ENCODE results near the gene ZMYM2.
"Not testable (repeated sequence)": the region's sequence is repeated elsewhere in the genome, so short reads cannot be mapped to it uniquely, and the experiment has no call there.

The ZMYM2 gene

GRCh38 chr13:19982447-19983043 lies 24.0 kb downstream of the ZMYM2 start:
- no peak for DNase-seq

DNA sequence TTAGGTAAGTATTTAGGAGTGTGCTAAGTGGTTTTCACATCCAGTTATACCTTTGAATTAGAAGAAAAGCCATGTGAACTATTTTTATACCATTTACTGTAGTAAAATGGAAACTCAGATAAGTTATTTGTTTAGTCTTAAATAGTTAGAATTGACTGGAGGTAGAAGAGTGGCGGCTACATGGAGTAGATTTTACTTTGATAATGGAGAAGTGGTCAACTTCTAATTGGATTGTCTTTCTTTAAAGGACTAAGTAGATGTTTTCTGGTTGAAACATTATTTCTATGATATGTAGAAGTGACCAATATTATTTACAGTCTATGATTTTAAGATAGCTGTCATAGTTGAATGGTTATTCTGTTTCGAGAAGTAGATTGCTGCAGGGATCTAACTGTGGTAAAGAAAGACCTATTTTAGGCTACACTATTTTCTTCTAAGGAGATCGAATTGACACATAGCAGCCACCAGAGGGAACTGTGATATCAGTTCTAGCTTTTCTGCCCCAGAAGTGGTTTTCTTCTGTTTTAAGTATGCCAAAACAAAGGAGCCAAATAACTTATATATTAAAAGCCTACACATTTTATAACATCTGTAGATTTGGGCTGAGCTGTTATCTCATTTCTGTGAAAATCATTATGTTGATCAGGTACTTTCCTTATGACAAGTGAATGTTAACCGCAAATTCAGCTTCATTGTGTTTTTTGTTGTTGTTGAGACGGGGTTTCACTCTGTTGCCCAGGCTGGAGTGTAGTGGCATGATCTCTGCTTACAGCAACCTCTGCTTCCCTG lies 26.1 kb downstream of the ZMYM2 start:
- no peak for DNase-seq

DNA sequence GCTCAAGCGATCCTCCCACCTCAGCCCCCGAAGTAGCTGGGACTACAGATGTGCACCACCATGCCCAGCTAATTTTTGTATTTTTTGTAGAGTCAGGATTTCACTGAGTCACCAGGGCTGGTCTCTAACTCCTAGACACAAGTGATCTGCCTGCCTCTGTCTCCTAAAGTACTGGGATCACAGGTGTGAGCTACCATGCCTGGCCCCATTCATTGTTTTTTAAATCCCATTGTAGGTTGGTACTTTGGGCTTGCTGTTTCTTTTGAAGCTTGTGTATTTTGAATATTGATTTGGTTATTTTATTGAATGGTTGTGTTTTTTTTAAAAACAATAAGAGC lies 26.7 kb downstream of the ZMYM2 start:
- no peak for DNase-seq

DNA sequence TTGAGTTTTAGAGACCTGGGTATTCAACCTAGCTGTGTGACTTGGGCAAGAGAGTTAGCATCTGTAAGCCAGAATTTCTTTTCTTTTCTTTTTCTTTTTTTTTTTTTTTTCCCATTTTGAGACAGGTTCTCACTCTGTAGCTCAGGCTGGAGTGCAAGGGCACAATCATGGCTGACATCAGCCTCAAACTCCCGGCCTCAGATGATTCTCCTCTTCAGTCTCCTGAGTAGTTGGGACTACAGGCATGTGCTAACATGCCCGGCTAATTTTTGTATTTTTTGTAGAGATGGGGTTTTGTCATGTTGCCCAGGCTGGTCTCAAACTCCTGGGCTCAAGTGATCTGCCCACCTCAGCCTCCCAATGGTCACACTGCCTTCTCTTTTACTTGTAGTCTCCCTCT lies 33.0 kb downstream of the ZMYM2 start:
- DNase-seq = no peak

GRCh38 chr13:19993024-19993423 lies 34.5 kb downstream of the ZMYM2 start:
- no peak for DNase-seq

DNA sequence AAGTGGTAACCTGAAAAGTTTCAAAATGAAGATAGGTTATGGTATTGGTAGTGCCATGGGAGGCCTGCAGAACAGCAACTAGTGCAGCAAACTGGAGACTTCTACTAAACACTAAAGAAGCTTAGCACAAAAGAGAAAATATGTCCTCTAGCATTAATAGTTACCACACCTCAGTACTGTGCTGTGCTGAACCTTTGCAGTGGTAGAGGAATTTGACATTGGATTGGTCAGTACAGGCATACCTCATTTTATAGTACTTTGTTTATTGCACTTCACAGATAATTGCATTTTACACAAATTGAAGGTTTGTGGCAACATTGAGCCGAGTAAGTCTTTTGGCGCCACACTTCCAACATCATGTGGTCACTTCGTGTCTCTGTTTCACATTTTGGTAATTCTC lies 40.4 kb downstream of the ZMYM2 start:
- DNase-seq = no peak

DNA sequence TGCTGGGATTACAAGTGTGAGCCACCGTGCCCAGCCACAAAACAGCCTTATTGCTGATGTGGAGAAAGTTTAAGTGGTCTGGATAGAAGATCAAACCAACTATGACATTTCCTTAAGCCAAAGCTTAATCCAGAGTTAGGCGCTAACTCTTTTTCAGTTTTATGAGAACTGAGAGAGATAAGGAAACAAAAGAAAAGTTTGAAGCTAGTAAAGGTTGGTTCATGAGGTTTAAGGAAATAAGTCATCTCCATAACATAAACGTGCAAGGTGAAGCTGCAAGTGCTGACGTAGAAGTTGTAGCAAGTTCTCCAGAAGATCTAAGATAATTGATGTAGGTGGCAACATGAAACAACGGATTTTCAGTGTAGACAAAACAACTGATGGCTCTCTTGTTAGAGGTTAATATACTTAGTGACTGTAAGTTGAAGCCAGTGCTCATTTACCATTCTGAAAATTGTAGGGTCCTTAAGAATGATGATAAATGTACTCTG lies 41.6 kb downstream of the ZMYM2 start:
- no peak for DNase-seq

DNA sequence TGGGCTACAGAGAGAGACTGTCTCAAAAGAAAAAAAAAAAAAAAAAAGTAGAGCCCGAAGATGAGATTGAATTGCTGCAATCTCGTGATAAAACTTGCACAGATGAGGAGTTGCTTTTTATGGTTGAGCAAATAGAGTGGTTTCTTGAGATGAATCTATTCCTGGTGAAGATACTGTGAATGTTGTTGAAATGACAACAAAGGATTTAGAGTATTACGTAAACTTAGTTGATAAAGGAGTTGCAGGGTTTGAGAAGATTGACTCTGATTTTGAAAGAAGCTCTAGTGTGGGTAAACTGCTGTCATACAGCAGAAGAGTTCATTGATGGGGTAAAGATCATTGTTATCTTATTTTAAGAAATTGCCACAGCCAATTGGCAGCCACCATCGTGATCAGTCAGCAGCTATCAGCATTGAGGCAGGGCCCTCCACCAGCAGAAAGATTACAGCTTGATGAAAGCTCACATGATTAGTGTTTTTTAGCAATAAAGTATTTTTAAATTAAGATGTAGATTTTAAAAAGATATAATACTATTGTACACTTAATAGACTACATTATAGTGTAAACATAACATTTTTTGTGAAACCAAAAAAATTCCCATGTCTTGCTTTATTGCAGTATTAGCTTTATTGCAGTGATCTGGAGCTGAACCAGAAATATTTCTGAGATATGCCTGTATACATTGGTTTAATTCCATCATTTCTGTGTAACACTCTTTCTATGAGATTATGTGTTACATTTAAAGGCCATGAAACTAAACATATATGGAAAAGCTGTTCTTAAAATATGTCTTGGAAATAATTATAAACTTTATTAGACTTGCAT lies 43.1 kb downstream of the ZMYM2 start:
- DNase-seq = no peak

GRCh38 chr13:20002787-20003186 lies 44.3 kb downstream of the ZMYM2 start:
- DNase-seq = no peak

- DNase-seq = no peak
Observed at GRCh38 chr13:20006206-20006605, 47.7 kb downstream of the ZMYM2 start.

DNA sequence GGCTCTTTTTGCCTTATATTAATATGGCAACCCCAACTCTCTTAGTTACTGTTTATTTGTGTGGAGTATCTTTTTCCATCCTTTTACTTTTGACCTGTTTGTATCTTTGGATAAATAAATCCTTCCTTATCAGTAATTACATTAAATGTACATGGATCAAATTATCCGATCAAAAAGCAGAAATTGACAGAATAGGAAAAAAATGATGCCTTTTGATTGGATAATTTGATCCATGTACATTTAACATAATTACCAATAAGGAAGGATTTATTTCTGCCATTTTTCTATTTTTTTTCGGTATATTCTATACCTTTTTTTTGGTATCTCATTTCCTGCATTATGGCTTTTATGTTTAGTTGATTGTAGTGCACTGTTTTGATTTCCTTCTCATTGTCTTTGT lies 57.2 kb downstream of the ZMYM2 start:
- no peak for DNase-seq

GRCh38 chr13:20016649-20017364 lies 58.3 kb downstream of the ZMYM2 start:
- no peak for DNase-seq

- no peak for DNase-seq
Observed at GRCh38 chr13:20017365-20017711, 58.8 kb downstream of the ZMYM2 start.

DNA sequence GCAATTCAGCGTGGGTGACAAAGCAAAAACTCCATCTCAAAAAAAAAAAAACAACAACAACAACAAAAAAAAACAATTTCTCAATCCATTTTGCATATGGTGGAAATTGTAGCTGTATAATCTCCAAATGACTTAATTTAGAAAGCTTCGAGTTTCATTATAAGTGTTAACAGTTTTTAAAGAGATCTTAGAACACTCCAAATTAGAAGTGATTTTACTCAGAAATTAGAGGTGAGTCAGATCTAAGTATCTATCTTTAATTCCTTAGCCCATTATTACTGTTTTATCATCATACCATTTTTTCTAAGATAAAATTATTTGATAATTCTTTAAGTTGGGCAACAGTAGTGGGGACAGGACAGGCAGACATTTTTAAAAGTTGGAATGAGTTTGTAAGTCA lies 60.5 kb downstream of the ZMYM2 start:
- DNase-seq = no peak

GRCh38 chr13:20024702-20025101 lies 66.2 kb downstream of the ZMYM2 start:
- DNase-seq = no peak

- DNase-seq = no peak
Observed at GRCh38 chr13:20028953-20029352, 70.4 kb downstream of the ZMYM2 start.

DNA sequence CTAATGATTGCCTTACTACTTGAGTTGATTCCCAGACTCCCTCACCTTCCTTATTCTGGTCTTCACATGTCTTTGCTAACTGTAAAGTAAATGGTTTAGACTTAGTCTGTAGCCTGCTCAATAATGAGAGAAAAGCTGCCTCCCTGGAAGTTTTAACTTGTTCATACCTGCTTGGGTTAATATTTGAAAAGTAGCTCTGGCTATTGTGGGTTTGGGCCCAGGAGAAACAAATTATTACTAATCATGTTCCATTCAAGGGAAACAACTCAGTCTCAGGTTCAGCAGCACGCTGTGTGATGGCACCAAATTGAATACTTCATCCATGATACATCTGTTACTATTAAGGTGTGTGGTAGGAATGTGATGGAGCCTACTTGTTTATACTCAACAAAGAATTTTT lies 75.0 kb downstream of the ZMYM2 start:
- no peak for DNase-seq

GRCh38 chr13:20035130-20035529 lies 76.6 kb downstream of the ZMYM2 start:
- no peak for DNase-seq

DNA sequence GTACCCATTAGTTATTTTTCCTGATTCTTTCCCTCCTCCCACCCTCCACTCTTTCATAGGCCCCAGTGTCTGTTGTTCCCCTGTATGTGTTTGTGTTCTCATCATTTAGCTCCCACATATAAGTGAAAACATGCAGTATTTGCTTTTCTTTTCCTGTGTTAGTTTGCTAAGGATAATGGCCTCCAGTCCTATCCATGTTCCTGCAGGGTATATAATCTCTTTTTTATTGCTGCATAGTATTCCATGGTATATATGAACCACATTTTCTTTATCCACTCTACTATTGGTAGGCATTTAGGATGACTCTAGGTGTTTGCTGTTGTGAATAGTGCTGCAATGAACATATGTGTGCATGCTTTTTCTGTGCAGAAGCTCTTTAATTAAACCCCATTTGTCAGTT lies 79.4 kb downstream of the ZMYM2 start:
- no peak for DNase-seq

DNA sequence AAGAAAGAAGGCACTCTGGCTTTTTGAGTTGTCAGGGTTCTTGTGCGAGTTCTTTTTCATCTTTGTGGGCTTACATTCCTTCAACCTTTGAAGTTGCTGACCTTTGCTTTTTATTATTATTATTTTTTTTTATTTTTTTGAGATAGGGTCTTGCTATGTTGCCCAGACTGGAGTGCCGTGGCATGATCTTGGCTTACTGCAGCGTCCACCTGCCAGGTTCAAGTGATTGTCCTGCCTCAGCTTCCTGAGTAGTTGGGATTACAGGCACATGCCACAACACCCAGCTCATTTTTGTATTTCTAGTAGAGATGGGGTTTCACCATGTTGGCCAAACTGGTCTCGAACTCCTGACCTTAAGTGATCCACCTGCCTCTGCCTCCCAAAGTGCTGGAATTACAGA lies 84.1 kb downstream of the ZMYM2 start:
- DNase-seq = not testable (repeated sequence)

- DNase-seq = no peak
Observed at GRCh38 chr13:20043207-20043925, 84.8 kb downstream of the ZMYM2 start.

Measured in hypothalamus (tissue), 51 donors.